ENCODE measurements around the gene FBXL13. TPM values are rescaled to one million over a fixed set of nuclear protein-coding genes. Genes with fewer than 3 reads are reported as not detected.

Gene FBXL13
- total RNA-seq, 1 donor from 2014 or later, result 4.7 TPM

DNA sequence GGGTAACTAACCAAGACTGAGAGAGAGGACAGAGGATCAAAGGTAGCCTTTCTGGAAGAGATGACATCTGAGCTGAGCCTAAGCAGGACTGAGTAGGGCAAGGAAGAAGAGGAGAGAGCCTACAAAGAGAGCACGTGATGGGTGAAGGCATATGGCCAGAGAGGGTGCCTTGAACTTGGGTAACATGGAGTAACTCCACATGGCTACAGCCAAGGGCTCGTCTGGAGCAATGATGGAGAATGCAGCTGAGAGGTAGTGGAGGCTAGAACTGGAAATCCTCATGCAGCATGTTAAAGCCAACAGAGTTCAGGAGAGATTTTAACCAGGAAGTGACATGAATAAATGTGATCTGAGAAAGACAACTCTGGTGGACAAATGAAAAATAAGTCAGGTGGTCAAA is 84.0 kb downstream of the FBXL13 start:
- TF ChIP-seq, protein P1, sequence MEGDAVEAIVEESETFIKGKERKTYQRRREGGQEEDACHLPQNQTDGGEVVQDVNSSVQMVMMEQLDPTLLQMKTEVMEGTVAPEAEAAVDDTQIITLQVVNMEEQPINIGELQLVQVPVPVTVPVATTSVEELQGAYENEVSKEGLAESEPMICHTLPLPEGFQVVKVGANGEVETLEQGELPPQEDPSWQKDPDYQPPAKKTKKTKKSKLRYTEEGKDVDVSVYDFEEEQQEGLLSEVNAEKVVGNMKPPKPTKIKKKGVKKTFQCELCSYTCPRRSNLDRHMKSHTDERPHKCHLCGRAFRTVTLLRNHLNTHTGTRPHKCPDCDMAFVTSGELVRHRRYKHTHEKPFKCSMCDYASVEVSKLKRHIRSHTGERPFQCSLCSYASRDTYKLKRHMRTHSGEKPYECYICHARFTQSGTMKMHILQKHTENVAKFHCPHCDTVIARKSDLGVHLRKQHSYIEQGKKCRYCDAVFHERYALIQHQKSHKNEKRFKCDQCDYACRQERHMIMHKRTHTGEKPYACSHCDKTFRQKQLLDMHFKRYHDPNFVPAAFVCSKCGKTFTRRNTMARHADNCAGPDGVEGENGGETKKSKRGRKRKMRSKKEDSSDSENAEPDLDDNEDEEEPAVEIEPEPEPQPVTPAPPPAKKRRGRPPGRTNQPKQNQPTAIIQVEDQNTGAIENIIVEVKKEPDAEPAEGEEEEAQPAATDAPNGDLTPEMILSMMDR (IDR thresholded peaks at IDR 0.05; ENCODE audit: unreplicated experiment), result no peak
- DNase-seq (ENCODE audit: low spot score in 2 of 2, unreplicated experiment in 2 of 2), result no peak
- Mint-ChIP-seq H3K9me3 (no peaks in the 10 kb centered on the region), H3K4me1 (peaks cover 4% of the 10 kb centered on the region), H3K4me3 (no peak overlapping the region), H3K27ac (no peak overlapping the region), H3K36me3 (no peaks in the 10 kb centered on the region), H3K27me3 (ENCODE audit: low read depth) (no peaks in the 10 kb centered on the region)

- Mint-ChIP-seq H3K27me3 (ENCODE audit: low read depth) (no peaks in the 10 kb centered on the region), H3K27ac (no peak overlapping the region), H3K36me3 (no peaks in the 10 kb centered on the region), H3K9me3 (no peaks in the 10 kb centered on the region), H3K4me3 (no peak overlapping the region), H3K4me1 (peaks cover 4% of the 10 kb centered on the region)
- no peak for DNase-seq (ENCODE audit: low spot score in 2 of 2, unreplicated experiment in 2 of 2)
- TF ChIP-seq, protein P1 (IDR thresholded peaks at IDR 0.05; ENCODE audit: unreplicated experiment), result no peak
Measured at GRCh38 chr7:102988631-102989560, 85.7 kb downstream of the FBXL13 start.

GRCh38 chr7:102988088-102988487 is 86.5 kb downstream of the FBXL13 start:
- Mint-ChIP-seq H3K36me3 (no peaks in the 10 kb centered on the region), H3K4me3 (no peak overlapping the region), H3K27me3 (ENCODE audit: low read depth) (no peaks in the 10 kb centered on the region), H3K27ac (no peak overlapping the region), H3K4me1 (peaks cover 2% of the 10 kb centered on the region), H3K9me3 (no peaks in the 10 kb centered on the region)
- DNase-seq (ENCODE audit: low spot score in 2 of 2, unreplicated experiment in 2 of 2), result no peak
- TF ChIP-seq, protein P1 (IDR thresholded peaks at IDR 0.05; ENCODE audit: unreplicated experiment), result no peak

DNA sequence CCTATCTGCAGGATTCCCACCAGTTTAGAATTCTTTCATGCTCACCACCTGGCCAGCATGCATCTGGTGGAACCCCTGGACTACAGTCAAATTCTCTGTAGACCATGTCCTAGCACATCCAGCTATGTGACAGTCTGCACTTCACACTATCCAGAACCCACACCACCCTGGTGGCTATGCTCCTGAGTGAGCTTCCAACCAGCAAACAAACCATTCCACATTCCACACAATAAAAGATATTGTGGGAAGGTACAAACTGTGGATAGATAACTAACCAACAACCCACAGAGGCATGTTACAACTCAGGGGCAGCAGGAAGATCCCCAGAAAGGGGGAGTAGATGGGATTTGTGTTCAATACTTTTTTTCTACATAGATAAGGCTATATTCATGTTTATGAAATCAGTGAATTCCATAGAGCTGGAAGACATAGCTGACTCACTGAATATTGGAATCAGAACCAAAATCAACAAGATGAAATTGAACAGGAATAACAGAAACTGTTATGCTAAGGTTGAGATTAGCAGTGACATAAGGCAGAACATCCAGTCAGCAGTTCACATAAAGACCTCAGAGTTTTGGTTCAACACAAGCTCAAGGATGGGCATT is 89.3 kb downstream of the FBXL13 start:
- H3K4me3 Mint-ChIP-seq, result no peak overlapping the region
- H3K27ac Mint-ChIP-seq, result no peak overlapping the region
- no peaks in the 10 kb centered on the region for H3K27me3 Mint-ChIP-seq (ENCODE audit: low read depth)
- peaks cover 10% of the 10 kb centered on the region for H3K9me3 Mint-ChIP-seq
- no peak for DNase-seq (ENCODE audit: low spot score in 2 of 2, unreplicated experiment in 2 of 2)
- H3K36me3 Mint-ChIP-seq, result no peaks in the 10 kb centered on the region
- no peaks in the 10 kb centered on the region for H3K4me1 Mint-ChIP-seq
- TF ChIP-seq, protein P1 (IDR thresholded peaks at IDR 0.05; ENCODE audit: unreplicated experiment), result no peak

- no peak for DNase-seq (ENCODE audit: low spot score in 2 of 2, unreplicated experiment in 2 of 2)
Measured at GRCh38 chr7:102983602-102984001, 91.0 kb downstream of the FBXL13 start.

More at GRCh38 chr7:102983602-102984001, 91.0 kb downstream of the FBXL13 start:
- no peak overlapping the region for H3K27ac Mint-ChIP-seq
- TF ChIP-seq, protein P1 (IDR thresholded peaks at IDR 0.05; ENCODE audit: unreplicated experiment), result no peak
- no peaks in the 10 kb centered on the region for H3K27me3 Mint-ChIP-seq (ENCODE audit: low read depth)
- H3K36me3 Mint-ChIP-seq, result peaks cover 8% of the 10 kb centered on the region
- H3K4me1 Mint-ChIP-seq, result no peaks in the 10 kb centered on the region
- peaks cover 25% of the 10 kb centered on the region for H3K9me3 Mint-ChIP-seq
- H3K4me3 Mint-ChIP-seq, result no peak overlapping the region
